Common myeloid progenitor, CD34-positive (primary cell): ENCODE results near the gene ZNF787.
"Not testable (repeated sequence)": the region's sequence is repeated elsewhere in the genome, so short reads cannot be mapped to it uniquely, and the experiment has no call there.

Source experiments
- CTCF ChIA-PET: fragments of 350-600 bp; sonication (Branson Sonifier 250); formaldehyde crosslinking; loops from one replicate; lab custom pipeline; 2021; ENCODE audit warnings: antibody characterized with exemption; lab: Charles Lee
- POLR2A ChIA-PET: fragments of 350-600 bp; sonication (Branson Sonifier 250); formaldehyde crosslinking; loops from one replicate; lab custom pipeline; 2021; ENCODE audit warnings: antibody characterized with exemption; lab: Charles Lee
- DNase-seq, 3 donors: peaks; one replicate each; pipeline versions ENCODE4 v3.0.0 to v3.0.0-alpha.2; 2013
- H3K27ac ChIP-seq, 2 experiments: 1 replicate in 1 of 2; 2 replicates in 1 of 2; pipeline ENCODE4 v1.7.0; 2013; ENCODE audit warnings: inconsistent platforms in 2 of 2, low read length in 2 of 2, mild to moderate bottlenecking in 2 of 2, low read depth in 1 of 2, moderate library complexity in 1 of 2; ENCODE audit not compliant: severe bottlenecking in 2 of 2, insufficient read depth in 1 of 2, poor library complexity in 1 of 2
- H3K27me3 ChIP-seq, 5 experiments: replicated peaks in 2 of 5; 1 replicate in 3 of 5; 2 replicates in 2 of 5; pipeline versions ENCODE4 v1.6.1 to v1.7.0; 2013; ENCODE audit warnings: low read length in 4 of 5, mild to moderate bottlenecking in 2 of 5, moderate library complexity in 2 of 5, inconsistent platforms in 1 of 5; ENCODE audit not compliant: insufficient read depth in 5 of 5, control insufficient read depth in 4 of 5
- H3K36me3 ChIP-seq, 4 experiments: 1 replicate in 2 of 4; 2 replicates in 2 of 4; pipeline versions ENCODE4 v1.6.1 to v1.7.0; 2013; ENCODE audit warnings: low read length in 3 of 4, control low read depth in 1 of 4, mild to moderate bottlenecking in 1 of 4; ENCODE audit not compliant: control insufficient read depth in 4 of 4, insufficient read depth in 4 of 4
- H3K4me1 ChIP-seq, 4 experiments: 1 replicate in 3 of 4; 2 replicates in 1 of 4; pipeline versions ENCODE4 v1.6.1 to v1.7.1; 2013; ENCODE audit warnings: low read length in 3 of 4, mild to moderate bottlenecking in 3 of 4, control low read depth in 1 of 4, inconsistent platforms in 1 of 4, moderate library complexity in 1 of 4; ENCODE audit not compliant: control insufficient read depth in 4 of 4, insufficient read depth in 4 of 4; ENCODE audit errors: control extremely low read depth in 1 of 4
- H3K4me3 ChIP-seq, 7 experiments: 1 replicate in 4 of 7; 2 replicates in 3 of 7; pipeline versions ENCODE4 v1.5.1 to v1.7.0; 2013; ENCODE audit warnings: mild to moderate bottlenecking in 7 of 7, low read length in 6 of 7, moderate library complexity in 6 of 7, inconsistent platforms in 2 of 7, low read depth in 2 of 7, control low read depth in 1 of 7; ENCODE audit not compliant: insufficient read depth in 4 of 7, control insufficient read depth in 1 of 7; ENCODE audit errors: extremely low read depth in 1 of 7
- H3K9me3 ChIP-seq, 5 experiments: 1 replicate in 4 of 5; 2 replicates in 1 of 5; pipeline versions ENCODE4 v1.6.1 to v1.7.1; 2013; ENCODE audit warnings: low read length in 4 of 5, mild to moderate bottlenecking in 2 of 5, inconsistent platforms in 1 of 5, low read depth in 1 of 5, moderate library complexity in 1 of 5; ENCODE audit not compliant: control insufficient read depth in 4 of 5, insufficient read depth in 2 of 5; ENCODE audit errors: control extremely low read depth in 1 of 5
- WGBS: methylation state at CpG from one replicate; pipeline ENCODE4 v1.1.5; 2013; ENCODE audit not compliant: insufficient coverage; 5-methylcytosine and 5-hydroxymethylcytosine counted together

The ZNF787 gene

DNA sequence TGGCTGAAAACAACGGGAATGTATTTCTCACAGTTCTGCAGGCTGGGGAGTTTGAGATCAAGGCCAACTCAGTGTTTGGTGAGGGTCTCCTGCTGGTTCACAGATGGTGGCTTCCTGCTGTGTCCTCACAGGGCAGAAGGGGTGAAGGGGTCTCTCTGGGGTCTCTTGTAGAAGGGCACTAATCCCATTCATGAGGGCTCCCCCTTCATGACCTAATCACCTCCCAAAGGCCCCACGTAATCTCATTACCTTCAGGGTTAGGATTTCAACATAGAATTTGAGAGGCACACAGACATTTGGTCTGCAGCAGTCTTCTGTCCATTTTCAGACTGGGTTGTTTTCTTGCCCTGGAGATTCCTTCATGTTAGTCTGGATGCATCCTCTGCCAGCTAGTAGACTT lies 31.5 kb upstream of the ZNF787 start:
- peaks cover 0 to 13% (median 7%) of the 10 kb centered on the region in 4 experiments for H3K4me1 ChIP-seq
- H3K27me3 ChIP-seq, result no peaks in the 10 kb centered on the region
- no peak overlapping the region for H3K27ac ChIP-seq
- DNase-seq, result no peak
- no peak overlapping the region for H3K4me3 ChIP-seq
- ChIA-PET POLR2A (interaction anchor here (0.6 kb wide), 1 partner anchor 22 kb away, joined by 3 read pairs; no protein-coding TSS in a partner anchor), CTCF (interaction anchor here (1.2 to 4.6 kb wide), 5 partner anchors 8 to 100 kb away, joined by 3 to 33 read pairs (median 5); no protein-coding TSS in a partner anchor)
- WGBS, result 95% methylated on average over 2 of the region's 2 CpGs
- no peaks in the 10 kb centered on the region for H3K9me3 ChIP-seq
- H3K36me3 ChIP-seq, result peaks cover 2 to 45% (median 32%) of the 10 kb centered on the region in 4 experiments

DNA sequence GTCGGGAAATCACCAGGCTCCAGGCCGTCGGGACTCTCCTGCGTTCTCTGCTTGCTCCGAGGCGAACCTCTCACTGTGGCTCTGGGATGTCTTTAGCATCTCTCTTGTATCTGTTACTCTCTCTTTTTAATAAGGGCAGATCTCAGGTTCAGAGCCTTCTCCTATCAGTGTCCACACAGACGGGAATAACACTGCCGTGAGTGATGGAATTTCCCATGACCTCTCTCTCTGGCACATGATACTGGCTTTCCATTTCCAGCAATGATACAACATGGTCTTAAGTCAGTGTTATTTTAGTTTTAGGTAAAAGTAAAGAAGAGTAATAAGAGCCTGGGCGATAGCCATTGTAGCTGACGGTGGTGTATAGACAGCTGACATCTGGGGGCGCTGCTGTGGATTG lies 29.3 kb upstream of the ZNF787 start:
- Histone ChIP-seq H3K4me3 (no peak overlapping the region), H3K4me1 (peaks cover 0 to 18% (median 8%) of the 10 kb centered on the region in 4 experiments), H3K27me3 (no peaks in the 10 kb centered on the region), H3K36me3 (peaks cover 2 to 46% (median 23%) of the 10 kb centered on the region in 4 experiments), H3K9me3 (no peaks in the 10 kb centered on the region), H3K27ac (no peak overlapping the region)
- no peak for DNase-seq
- ChIA-PET POLR2A (no interaction called here), CTCF (interaction anchor here (0.5 kb wide), 1 partner anchor 22 kb away, joined by 3 read pairs; no protein-coding TSS in a partner anchor)
- WGBS, result 94% methylated on average over 6 of the region's 11 CpGs

DNA sequence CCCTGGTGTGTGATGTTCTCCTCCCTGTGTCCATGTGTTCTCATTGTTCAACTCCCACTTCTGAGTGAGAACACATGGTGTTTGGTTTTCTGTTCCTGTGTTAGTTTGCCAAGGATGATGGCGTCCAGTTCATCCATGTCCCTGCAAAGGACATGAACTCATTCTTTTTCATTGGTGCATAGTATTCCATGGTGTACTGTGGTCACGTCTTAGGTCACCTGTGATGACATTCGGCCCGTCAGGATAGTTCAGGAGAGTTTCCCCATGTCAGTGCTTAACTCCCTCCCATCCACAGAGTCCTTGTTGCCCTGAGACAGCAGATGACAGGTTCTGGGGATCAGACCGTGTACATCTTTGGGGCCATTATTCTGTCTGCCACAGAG lies 28.6 kb upstream of the ZNF787 start:
- Histone ChIP-seq H3K4me1 (peaks cover 2 to 25% (median 14%) of the 10 kb centered on the region in 4 experiments), H3K27ac (no peak overlapping the region)

DNA sequence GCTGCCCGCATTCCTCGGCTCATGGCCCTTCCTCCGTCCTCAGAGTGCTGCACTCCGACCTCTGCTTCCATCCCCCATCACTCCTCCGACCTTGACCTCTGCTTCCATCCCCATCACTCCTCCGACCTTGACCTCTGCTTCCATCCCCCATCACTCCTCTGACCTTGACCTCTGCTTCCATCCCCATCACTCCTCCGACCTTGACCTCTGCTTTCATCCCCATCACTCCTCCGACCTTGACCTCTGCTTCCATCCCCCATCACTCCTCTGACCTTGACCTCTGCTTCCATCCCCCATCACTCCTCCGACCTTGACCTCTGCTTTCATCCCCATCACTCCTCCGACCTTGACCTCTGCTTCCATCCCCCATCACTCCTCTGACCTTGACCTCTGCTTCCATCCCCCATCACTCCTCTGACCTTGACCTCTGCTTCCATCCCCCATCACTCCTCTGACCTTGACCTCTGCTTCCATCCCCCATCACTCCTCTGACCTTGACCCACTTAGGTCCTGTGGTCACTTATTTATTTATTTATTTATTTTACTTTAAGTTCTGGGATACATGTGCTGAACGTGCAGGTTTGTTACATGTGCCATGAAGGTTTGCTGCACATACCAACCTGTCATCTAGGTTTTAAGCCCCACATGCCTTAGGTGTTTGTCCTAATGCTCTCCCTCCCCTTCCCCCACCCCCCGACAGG lies 28.0 kb upstream of the ZNF787 start:
- WGBS, result 96% methylated on average over 12 of the region's 12 CpGs
- peaks cover 2 to 30% (median 20%) of the 10 kb centered on the region in 4 experiments for H3K4me1 ChIP-seq
- CTCF ChIA-PET, DNase-seq, POLR2A ChIA-PET, H3K4me3 ChIP-seq, H3K27ac ChIP-seq, H3K27me3 ChIP-seq, H3K9me3 ChIP-seq: not testable (repeated sequence)
- H3K36me3 ChIP-seq, result peaks cover 2 to 37% (median 20%) of the 10 kb centered on the region in 4 experiments

More for the DNA sequence above, 28.6 kb upstream of the ZNF787 start:
- Histone ChIP-seq H3K9me3 (no peaks in the 10 kb centered on the region), H3K27me3 (no peaks in the 10 kb centered on the region), H3K4me3 (no peak overlapping the region), H3K36me3 (peaks cover 2 to 39% (median 22%) of the 10 kb centered on the region in 4 experiments)
- POLR2A ChIA-PET, result no interaction called here
- no peak for DNase-seq
- WGBS, result 80% methylated on average over 3 of the region's 5 CpGs
- CTCF ChIA-PET, result no interaction called here

DNA sequence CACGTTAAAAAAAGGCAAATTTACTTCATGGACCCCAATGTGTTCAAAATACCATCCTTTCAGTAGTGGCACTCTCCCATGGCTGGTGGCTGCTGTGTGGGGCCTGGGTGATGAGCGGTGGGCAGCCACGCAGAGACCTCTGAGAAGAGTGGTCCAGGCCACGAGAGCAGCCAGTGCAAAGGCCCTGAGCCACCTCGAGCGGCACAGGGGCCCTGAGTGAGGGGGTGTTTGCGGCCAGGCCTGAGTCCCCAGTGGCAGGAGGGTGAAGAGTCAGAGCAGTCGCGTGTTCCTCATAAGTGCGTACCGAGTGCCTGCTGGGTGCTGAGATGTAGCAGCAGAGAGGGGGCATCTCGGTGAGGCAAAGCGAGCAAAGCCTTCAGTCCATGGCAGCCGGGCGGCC lies 27.0 kb upstream of the ZNF787 start:
- peaks cover 2 to 32% (median 23%) of the 10 kb centered on the region in 4 experiments for H3K4me1 ChIP-seq
- H3K4me3 ChIP-seq, result no peak overlapping the region
- peaks cover 2 to 37% (median 20%) of the 10 kb centered on the region in 4 experiments for H3K36me3 ChIP-seq
- WGBS, result 98% methylated on average over 15 of the region's 15 CpGs
- peak in 1 of 3 donors; percentile 22 for DNase-seq
- H3K27ac ChIP-seq, result no peak overlapping the region
- no peaks in the 10 kb centered on the region for H3K9me3 ChIP-seq
- CTCF ChIA-PET, result interaction anchor here (0.6 to 1.2 kb wide), 2 partner anchors 13 to 39 kb away, joined by 3 read pairs; no protein-coding TSS in a partner anchor
- POLR2A ChIA-PET, result no interaction called here
- no peaks in the 10 kb centered on the region for H3K27me3 ChIP-seq

DNA sequence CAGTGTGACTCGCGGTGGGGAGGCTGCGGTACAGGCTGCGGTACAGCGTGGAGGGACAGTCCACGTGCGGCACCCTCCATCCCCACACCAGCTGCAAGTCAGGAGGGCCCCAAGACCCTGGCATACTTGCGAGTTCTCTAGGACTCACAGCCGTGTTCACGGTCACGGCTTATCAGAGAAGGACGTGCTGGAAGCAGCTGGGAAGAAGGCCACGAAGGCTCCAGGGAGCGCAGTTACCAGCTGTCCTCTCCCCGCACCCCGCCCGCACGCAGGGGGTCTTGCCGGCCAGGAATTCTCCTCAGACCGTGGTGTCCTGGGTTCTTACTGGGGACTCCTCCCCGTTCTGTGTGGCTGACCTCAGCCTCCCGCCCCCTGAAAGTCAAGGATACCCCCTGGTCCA lies 26.2 kb upstream of the ZNF787 start:
- Histone ChIP-seq H3K27ac (no peak overlapping the region), H3K36me3 (peaks cover 2 to 42% (median 20%) of the 10 kb centered on the region in 4 experiments), H3K9me3 (no peaks in the 10 kb centered on the region), H3K4me3 (no peak overlapping the region), H3K27me3 (no peaks in the 10 kb centered on the region), H3K4me1 (peaks cover 2 to 35% (median 27%) of the 10 kb centered on the region in 4 experiments)
- 97% methylated on average over 21 of the region's 22 CpGs for WGBS
- CTCF ChIA-PET, result interaction anchor here (1.2 kb wide), 1 partner anchor 14 kb away, joined by 3 read pairs; no protein-coding TSS in a partner anchor
- DNase-seq, result no peak
- POLR2A ChIA-PET, result no interaction called here

DNA sequence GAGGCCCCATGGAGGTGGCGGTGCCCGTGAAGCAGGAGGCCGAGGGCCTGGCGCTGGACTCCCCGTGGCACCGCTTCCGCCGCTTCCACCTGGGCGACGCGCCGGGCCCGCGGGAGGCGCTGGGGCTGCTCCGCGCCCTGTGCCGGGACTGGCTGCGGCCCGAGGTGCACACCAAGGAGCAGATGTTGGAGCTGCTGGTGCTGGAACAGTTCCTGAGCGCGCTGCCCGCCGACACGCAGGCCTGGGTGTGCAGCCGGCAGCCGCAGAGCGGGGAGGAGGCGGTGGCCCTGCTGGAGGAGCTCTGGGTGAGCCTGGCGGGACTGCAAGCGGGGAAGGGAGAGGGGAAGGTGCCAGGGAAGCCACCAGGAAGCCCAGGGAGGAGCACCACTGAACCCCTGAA lies 25.8 kb upstream of the ZNF787 start:
- Histone ChIP-seq H3K36me3 (peaks cover 2 to 42% (median 20%) of the 10 kb centered on the region in 4 experiments), H3K9me3 (no peaks in the 10 kb centered on the region)
- WGBS, result over 99% methylated on average over 28 of the region's 31 CpGs

More for the DNA sequence above, 25.8 kb upstream of the ZNF787 start:
- CTCF ChIA-PET, result interaction anchor here (3.0 kb wide), 1 partner anchor 8 kb away, joined by 18 read pairs; no protein-coding TSS in a partner anchor
- DNase-seq, result no peak
- no peaks in the 10 kb centered on the region for H3K27me3 ChIP-seq
- POLR2A ChIA-PET, result no interaction called here
- no peak overlapping the region for H3K4me3 ChIP-seq
- H3K27ac ChIP-seq, result no peak overlapping the region
- peaks cover 4 to 39% (median 31%) of the 10 kb centered on the region in 4 experiments for H3K4me1 ChIP-seq
